GM12878 (cell line): ENCODE results near the gene CIROP. TPM values are rescaled to one million over a fixed set of nuclear protein-coding genes. Genes with fewer than 3 reads are reported as not detected.

ENCODE experiments used
- ATAC-seq: fragments of 200-7000 bp; cut with Tn5 transposase; 3 replicates; pipeline ENCODE4 v1.9.1; 2020; ENCODE audit warnings: mild to moderate bottlenecking, moderate library complexity
- BruUV-seq: library from RNA; stranded (reverse); fragments of 400-500 nt; replicated peaks from 2 replicates; lab custom pipeline; 2021; lab: Mats Ljungman, UMichigan
- CTCF ChIA-PET: fragments of 300-600 bp; sonication (Branson Sonifier 250); formaldehyde crosslinking; extraction: SDS; loops from one replicate; lab custom pipeline; 2021; ENCODE audit warnings: inconsistent platforms; lab: Yijun Ruan, JAX
- POLR2A ChIA-PET: fragments of 350-600 bp; formaldehyde crosslinking; extraction: SDS; loops from one replicate; lab custom pipeline; 2021; ENCODE audit warnings: inconsistent platforms; lab: Charles Lee
- RAD21 ChIA-PET: fragments of 300-600 bp; sonication (Branson Sonifier 250); formaldehyde crosslinking; loops from one replicate; lab custom pipeline; 2023; ENCODE audit warnings: antibody characterized with exemption; ENCODE audit not compliant: unreplicated experiment; lab: Charles Lee
- SMC1A ChIA-PET: fragments of 300-600 bp; sonication (Branson Sonifier 250); formaldehyde crosslinking; loops from one replicate; lab custom pipeline; 2023; ENCODE audit not compliant: unreplicated experiment, uncharacterized antibody; lab: Charles Lee
- DNase-seq: peaks from one replicate; pipeline ENCODE4 v3.0.0-alpha.2; 2011; ENCODE audit warnings: low read depth, low spot score
- FAIRE-seq: peaks from 3 replicates; lab custom pipeline; 2011; peaks lifted over from hg19 to GRCh38; lab: Jason Lieb, UNC
- H2AFZ ChIP-seq: 2 replicates; pipeline ENCODE4 v1.6.0; 2011; ENCODE audit warnings: low read depth, low read length, control low read depth; ENCODE audit not compliant: control insufficient read depth
- H3K27ac ChIP-seq: 2 replicates; pipeline ENCODE4 v1.5.1; 2011; ENCODE audit warnings: control low read depth; ENCODE audit not compliant: control insufficient read depth, insufficient read depth
- H3K27me3 ChIP-seq, 2 experiments: replicated peaks in 1 of 2; 2 replicates each; pipeline versions ENCODE4 v1.6.0 to v1.6.1; 2011; ENCODE audit warnings: low read length in 1 of 2; ENCODE audit not compliant: control insufficient read depth in 2 of 2, insufficient read depth in 2 of 2
- H3K36me3 ChIP-seq, 2 experiments: 2 replicates each; pipeline ENCODE4 v1.5.1; 2011; ENCODE audit warnings: low read length in 1 of 2; ENCODE audit not compliant: control insufficient read depth in 2 of 2, insufficient read depth in 2 of 2
- H3K4me1 ChIP-seq: 2 replicates; pipeline ENCODE4 v1.6.1; 2011; ENCODE audit warnings: mild to moderate bottlenecking, low read length, moderate library complexity, mixed read lengths; ENCODE audit not compliant: control insufficient read depth, insufficient read depth
- H3K4me2 ChIP-seq: 2 replicates; pipeline ENCODE4 v1.6.0; 2011; ENCODE audit warnings: control low read depth; ENCODE audit not compliant: control insufficient read depth, insufficient read depth
- H3K4me3 ChIP-seq: fragments of 200-600 bp; sonication (generic); 2 replicates; pipeline ENCODE4 v1.5.1; 2016
- H3K79me2 ChIP-seq: 2 replicates; pipeline ENCODE4 v1.6.0; 2011; ENCODE audit warnings: low read length; ENCODE audit not compliant: control insufficient read depth, insufficient read depth
- H3K9ac ChIP-seq: 2 replicates; pipeline ENCODE4 v1.8.0; 2011; ENCODE audit warnings: low read length, control low read depth, mixed read lengths; ENCODE audit not compliant: control insufficient read depth, insufficient read depth
- H3K9me3 ChIP-seq: replicated peaks from 3 replicates; pipeline ENCODE4 v1.5.1; 2011; ENCODE audit warnings: mild to moderate bottlenecking, low read length; ENCODE audit not compliant: control insufficient read depth, insufficient read depth
- H4K20me1 ChIP-seq: 2 replicates; pipeline ENCODE4 v1.6.0; 2011; ENCODE audit not compliant: control insufficient read depth, insufficient read depth
- CBFB ChIP-seq: IDR thresholded peaks from 2 replicates; pipeline ENCODE4 v1.6.1; 2016; ENCODE audit warnings: antibody characterized with exemption, low read depth
- EZH2 ChIP-seq: IDR thresholded peaks from 2 replicates; pipeline ENCODE4 v1.6.1; 2012; ENCODE audit warnings: low read depth, mild to moderate bottlenecking, control low read depth, inconsistent platforms, low read length, borderline replicate concordance; ENCODE audit not compliant: control insufficient read depth
- NFYB ChIP-seq: IDR thresholded peaks from 2 replicates; pipeline ENCODE4 v1.6.1; 2011; ENCODE audit warnings: low read depth, mild to moderate bottlenecking, low read length, improper control_type of control experiment, moderate library complexity; ENCODE audit not compliant: insufficient read depth
- RAD51 ChIP-seq: fragments of 450-650 bp; IDR thresholded peaks from 2 replicates; pipeline ENCODE4 v1.6.1; 2016; ENCODE audit warnings: moderate library complexity, mild to moderate bottlenecking, inconsistent platforms
- SUPT20H ChIP-seq: IDR thresholded peaks from 2 replicates; pipeline ENCODE4 v1.6.1; 2011; ENCODE audit warnings: low read depth, mild to moderate bottlenecking, low read length, moderate library complexity, borderline replicate concordance; ENCODE audit not compliant: control insufficient read depth
- TCF3 ChIP-seq: IDR thresholded peaks from 2 replicates; pipeline ENCODE4 v1.6.1; 2012; ENCODE audit warnings: low read depth, mild to moderate bottlenecking, low read length, borderline replicate concordance; ENCODE audit not compliant: insufficient read depth
- ZNF24 ChIP-seq: fragments of 450-650 bp; IDR thresholded peaks from 2 replicates; pipeline ENCODE4 v1.6.1; 2017; ENCODE audit warnings: antibody characterized with exemption, mild to moderate bottlenecking
- WGBS: methylation state at CpG from one replicate; pipeline ENCODE4 v1.1.6; 2016; ENCODE audit warnings: low lambda C conversion rate; ENCODE audit not compliant: insufficient replicate concordance, insufficient coverage; ENCODE audit errors: missing lambda C conversion rate; 5-methylcytosine and 5-hydroxymethylcytosine counted together
- in situ Hi-C: fragments of 300-500 bp; cut with MboI; formaldehyde crosslinking; loops from 9 replicates; pipeline ENCODE4 v1.14.3; 2018; ENCODE audit warnings: mixed read lengths
- intact Hi-C: fragments of 100-400 bp; cut with micrococcal nuclease; formaldehyde crosslinking; loops from one replicate; pipeline ENCODE4 v1.14.2; 2022; ENCODE audit not compliant: unreplicated experiment
- polyA plus RNA-seq, 11 experiments: library from polyadenylated mRNA; depleted of rRNA in 4 of 11; unstranded in 6 of 11; stranded (reverse) in 5 of 11; fragments of >200 nt; fragmentation: Nextera tagmentation in 4 of 11; fragmentation: Illumina TruSeq in 1 of 11; extraction: Ambion mirVana in 4 of 11; extraction: Trizol in 1 of 11; gene quantifications; 1 replicate in 1 of 11; 2 replicates in 10 of 11; pipeline versions ENCODE4 v1.2.1 to v1.2.3, GENCODE V29; 2011 to 2016; ENCODE audit warnings: inconsistent platforms in 2 of 11, missing spikeins in 2 of 11, low read depth in 1 of 11
- total RNA-seq, 4 experiments: library from RNA; depleted of rRNA in 3 of 4; stranded (reverse); fragments of >200 nt in 3 of 4; fragmentation: Illumina TruSeq in 1 of 4; extraction: Trizol in 1 of 4; gene quantifications; 2 replicates each; pipeline versions ENCODE4 v1.2.1 to v1.2.3, GENCODE V29; 2013 to 2021
- TF ChIP-seq, protein P1 (sequence below): fragments of 450-650 bp; formaldehyde crosslinking; IDR thresholded peaks from 2 replicates; pipeline ENCODE4 v1.4.0; 2022; ENCODE audit warnings: mild to moderate bottlenecking, moderate library complexity
- TF ChIP-seq, protein P2 (sequence below): fragments of 450-650 bp; IDR thresholded peaks from 2 replicates; pipeline ENCODE4 v1.6.1; 2017; ENCODE audit warnings: antibody characterized with exemption, mild to moderate bottlenecking, moderate library complexity
- TF ChIP-seq, protein P3 (sequence below): IDR thresholded peaks from 2 replicates; pipeline ENCODE4 v1.6.1; 2011; ENCODE audit warnings: borderline replicate concordance, low read depth, mild to moderate bottlenecking, moderate library complexity, low read length; ENCODE audit not compliant: insufficient read depth, poor library complexity, severe bottlenecking
- TF ChIP-seq, protein P4 (sequence below): IDR thresholded peaks from 2 replicates; pipeline ENCODE4 v1.6.1; 2012; ENCODE audit warnings: low read depth, low read length, improper control_type of control experiment
- TF ChIP-seq, protein P5 (sequence below): fragments of 450-650 bp; IDR thresholded peaks from 2 replicates; pipeline ENCODE4 v1.6.1; 2018; ENCODE audit warnings: mild to moderate bottlenecking, low read depth, moderate library complexity; ENCODE audit not compliant: partially characterized antibody

The CIROP gene
- total and polyA plus RNA-seq, 10 of the 15 experiments (the other 5 are each of a cell fraction or from before 2014, with no cell fraction given), result not detected

GRCh38 chr14:23090254-23090636, 14.5 kb downstream of the CIROP start:
- Histone ChIP-seq H3K27me3 (no peaks in the 10 kb centered on the region), H3K9me3 (no peaks in the 10 kb centered on the region), H3K79me2 (peaks cover 33% of the 10 kb centered on the region), H4K20me1 (0 out of 2 replicates have a peak, but pooled peaks cover 7% of the 10 kb centered on the region), H3K4me3 (no peak overlapping the region), H3K4me1 (no peaks in the 10 kb centered on the region; the same call in 1 of the 2 replicates), H3K4me2 (no peak overlapping the region), H2AFZ (no peak overlapping the region), H3K9ac (no peak overlapping the region), H3K36me3 (peaks cover 4 to 33% of the 10 kb centered on the region in 2 experiments), H3K27ac (no peak overlapping the region)
- in situ Hi-C loops, result no loop called here
- FAIRE-seq, result no peak
- intact Hi-C loops, result no loop called here
- ChIA-PET CTCF (interaction anchor here (0.6 to 5.3 kb wide), 8 partner anchors 13 to 31 kb away, joined by 3 to 60 read pairs (median 11); no protein-coding TSS in a partner anchor), POLR2A (interaction anchor here (1.0 to 1.7 kb wide), 2 partner anchors 84 to 516 kb away, joined by 3 to 6 read pairs; no protein-coding TSS in a partner anchor), RAD21 (no interaction called here), SMC1A (interaction anchor here (0.6 to 2.3 kb wide), 6 partner anchors 9 to 65 kb away, joined by 3 to 11 read pairs (median 3); no protein-coding TSS in a partner anchor)
- 100% methylated on average over 4 of the region's 4 CpGs for WGBS
- ATAC-seq, result no peak
- no peak for DNase-seq
- no TSS peak for BruUV-seq
- TF ChIP-seq CBFB, result no peak
- TF ChIP-seq RAD51, result no peak
- no peak for TF ChIP-seq NFYB
- no peak for TF ChIP-seq SUPT20H
- TF ChIP-seq, protein P1, sequence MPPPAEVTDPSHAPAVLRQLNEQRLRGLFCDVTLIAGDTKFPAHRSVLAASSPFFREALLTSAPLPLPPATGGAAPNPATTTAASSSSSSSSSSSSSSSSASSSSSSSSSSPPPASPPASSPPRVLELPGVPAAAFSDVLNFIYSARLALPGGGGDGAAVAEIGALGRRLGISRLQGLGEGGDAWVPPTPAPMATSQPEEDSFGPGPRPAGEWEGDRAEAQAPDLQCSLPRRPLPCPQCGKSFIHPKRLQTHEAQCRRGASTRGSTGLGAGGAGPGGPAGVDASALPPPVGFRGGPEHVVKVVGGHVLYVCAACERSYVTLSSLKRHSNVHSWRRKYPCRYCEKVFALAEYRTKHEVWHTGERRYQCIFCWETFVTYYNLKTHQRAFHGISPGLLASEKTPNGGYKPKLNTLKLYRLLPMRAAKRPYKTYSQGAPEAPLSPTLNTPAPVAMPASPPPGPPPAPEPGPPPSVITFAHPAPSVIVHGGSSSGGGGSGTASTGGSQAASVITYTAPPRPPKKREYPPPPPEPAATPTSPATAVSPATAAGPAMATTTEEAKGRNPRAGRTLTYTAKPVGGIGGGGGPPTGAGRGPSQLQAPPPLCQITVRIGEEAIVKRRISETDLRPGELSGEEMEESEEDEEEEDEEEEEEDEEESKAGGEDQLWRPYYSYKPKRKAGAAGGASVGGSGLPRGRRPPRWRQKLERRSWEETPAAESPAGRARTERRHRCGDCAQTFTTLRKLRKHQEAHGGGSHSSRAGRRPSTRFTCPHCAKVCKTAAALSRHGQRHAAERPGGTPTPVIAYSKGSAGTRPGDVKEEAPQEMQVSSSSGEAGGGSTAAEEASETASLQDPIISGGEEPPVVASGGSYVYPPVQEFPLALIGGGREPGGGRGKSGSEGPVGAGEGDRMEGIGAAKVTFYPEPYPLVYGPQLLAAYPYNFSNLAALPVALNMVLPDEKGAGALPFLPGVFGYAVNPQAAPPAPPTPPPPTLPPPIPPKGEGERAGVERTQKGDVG (CRISPR knock-in tag), result no peak
- no peak for TF ChIP-seq TCF3
- TF ChIP-seq, protein P2, sequence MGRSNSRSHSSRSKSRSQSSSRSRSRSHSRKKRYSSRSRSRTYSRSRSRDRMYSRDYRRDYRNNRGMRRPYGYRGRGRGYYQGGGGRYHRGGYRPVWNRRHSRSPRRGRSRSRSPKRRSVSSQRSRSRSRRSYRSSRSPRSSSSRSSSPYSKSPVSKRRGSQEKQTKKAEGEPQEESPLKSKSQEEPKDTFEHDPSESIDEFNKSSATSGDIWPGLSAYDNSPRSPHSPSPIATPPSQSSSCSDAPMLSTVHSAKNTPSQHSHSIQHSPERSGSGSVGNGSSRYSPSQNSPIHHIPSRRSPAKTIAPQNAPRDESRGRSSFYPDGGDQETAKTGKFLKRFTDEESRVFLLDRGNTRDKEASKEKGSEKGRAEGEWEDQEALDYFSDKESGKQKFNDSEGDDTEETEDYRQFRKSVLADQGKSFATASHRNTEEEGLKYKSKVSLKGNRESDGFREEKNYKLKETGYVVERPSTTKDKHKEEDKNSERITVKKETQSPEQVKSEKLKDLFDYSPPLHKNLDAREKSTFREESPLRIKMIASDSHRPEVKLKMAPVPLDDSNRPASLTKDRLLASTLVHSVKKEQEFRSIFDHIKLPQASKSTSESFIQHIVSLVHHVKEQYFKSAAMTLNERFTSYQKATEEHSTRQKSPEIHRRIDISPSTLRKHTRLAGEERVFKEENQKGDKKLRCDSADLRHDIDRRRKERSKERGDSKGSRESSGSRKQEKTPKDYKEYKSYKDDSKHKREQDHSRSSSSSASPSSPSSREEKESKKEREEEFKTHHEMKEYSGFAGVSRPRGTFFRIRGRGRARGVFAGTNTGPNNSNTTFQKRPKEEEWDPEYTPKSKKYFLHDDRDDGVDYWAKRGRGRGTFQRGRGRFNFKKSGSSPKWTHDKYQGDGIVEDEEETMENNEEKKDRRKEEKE, result no peak
- no peak for TF ChIP-seq ZNF24
- no peak for TF ChIP-seq EZH2
- TF ChIP-seq, protein P3, sequence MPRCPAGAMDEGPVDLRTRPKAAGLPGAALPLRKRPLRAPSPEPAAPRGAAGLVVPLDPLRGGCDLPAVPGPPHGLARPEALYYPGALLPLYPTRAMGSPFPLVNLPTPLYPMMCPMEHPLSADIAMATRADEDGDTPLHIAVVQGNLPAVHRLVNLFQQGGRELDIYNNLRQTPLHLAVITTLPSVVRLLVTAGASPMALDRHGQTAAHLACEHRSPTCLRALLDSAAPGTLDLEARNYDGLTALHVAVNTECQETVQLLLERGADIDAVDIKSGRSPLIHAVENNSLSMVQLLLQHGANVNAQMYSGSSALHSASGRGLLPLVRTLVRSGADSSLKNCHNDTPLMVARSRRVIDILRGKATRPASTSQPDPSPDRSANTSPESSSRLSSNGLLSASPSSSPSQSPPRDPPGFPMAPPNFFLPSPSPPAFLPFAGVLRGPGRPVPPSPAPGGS, result no peak
- TF ChIP-seq, protein P4, sequence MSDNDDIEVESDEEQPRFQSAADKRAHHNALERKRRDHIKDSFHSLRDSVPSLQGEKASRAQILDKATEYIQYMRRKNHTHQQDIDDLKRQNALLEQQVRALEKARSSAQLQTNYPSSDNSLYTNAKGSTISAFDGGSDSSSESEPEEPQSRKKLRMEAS, result no peak
- TF ChIP-seq, protein P5, sequence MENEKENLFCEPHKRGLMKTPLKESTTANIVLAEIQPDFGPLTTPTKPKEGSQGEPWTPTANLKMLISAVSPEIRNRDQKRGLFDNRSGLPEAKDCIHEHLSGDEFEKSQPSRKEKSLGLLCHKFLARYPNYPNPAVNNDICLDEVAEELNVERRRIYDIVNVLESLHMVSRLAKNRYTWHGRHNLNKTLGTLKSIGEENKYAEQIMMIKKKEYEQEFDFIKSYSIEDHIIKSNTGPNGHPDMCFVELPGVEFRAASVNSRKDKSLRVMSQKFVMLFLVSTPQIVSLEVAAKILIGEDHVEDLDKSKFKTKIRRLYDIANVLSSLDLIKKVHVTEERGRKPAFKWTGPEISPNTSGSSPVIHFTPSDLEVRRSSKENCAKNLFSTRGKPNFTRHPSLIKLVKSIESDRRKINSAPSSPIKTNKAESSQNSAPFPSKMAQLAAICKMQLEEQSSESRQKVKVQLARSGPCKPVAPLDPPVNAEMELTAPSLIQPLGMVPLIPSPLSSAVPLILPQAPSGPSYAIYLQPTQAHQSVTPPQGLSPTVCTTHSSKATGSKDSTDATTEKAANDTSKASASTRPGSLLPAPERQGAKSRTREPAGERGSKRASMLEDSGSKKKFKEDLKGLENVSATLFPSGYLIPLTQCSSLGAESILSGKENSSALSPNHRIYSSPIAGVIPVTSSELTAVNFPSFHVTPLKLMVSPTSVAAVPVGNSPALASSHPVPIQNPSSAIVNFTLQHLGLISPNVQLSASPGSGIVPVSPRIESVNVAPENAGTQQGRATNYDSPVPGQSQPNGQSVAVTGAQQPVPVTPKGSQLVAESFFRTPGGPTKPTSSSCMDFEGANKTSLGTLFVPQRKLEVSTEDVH, result no peak
